GM15510 (cell line): Measurements from ENCODE around the gene AANAT.

Source experiments
- POLR2A ChIP-seq: IDR thresholded peaks from 3 replicates; pipeline ENCODE4 v1.6.1; 2011; ENCODE audit warnings: borderline replicate concordance; ENCODE audit not compliant: insufficient read length; ENCODE audit errors: extremely low read depth

AANAT gene

GRCh38 chr17:76484228-76484725 lies 16.9 kb downstream of the AANAT start:
- no peak for TF ChIP-seq POLR2A

DNA sequence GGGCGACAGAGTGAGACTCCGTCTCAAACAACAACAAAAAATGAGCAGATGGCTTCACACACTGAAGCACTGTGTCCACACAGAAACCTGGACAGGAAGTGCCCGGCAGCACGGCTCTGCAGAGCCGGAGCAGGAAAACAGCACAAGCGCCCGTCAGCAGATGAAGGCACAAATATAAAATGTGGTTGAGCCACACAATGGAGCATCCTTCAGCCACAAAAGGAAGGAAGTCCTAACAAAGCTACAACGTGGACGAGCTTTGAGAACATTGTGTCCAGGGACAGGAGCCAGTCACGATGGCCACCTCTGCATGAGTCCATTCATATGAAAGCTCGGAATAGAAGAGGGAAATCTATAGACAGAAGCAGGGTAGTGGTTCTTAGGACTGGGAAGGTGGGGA lies 18.2 kb downstream of the AANAT start:
- no peak for TF ChIP-seq POLR2A

DNA sequence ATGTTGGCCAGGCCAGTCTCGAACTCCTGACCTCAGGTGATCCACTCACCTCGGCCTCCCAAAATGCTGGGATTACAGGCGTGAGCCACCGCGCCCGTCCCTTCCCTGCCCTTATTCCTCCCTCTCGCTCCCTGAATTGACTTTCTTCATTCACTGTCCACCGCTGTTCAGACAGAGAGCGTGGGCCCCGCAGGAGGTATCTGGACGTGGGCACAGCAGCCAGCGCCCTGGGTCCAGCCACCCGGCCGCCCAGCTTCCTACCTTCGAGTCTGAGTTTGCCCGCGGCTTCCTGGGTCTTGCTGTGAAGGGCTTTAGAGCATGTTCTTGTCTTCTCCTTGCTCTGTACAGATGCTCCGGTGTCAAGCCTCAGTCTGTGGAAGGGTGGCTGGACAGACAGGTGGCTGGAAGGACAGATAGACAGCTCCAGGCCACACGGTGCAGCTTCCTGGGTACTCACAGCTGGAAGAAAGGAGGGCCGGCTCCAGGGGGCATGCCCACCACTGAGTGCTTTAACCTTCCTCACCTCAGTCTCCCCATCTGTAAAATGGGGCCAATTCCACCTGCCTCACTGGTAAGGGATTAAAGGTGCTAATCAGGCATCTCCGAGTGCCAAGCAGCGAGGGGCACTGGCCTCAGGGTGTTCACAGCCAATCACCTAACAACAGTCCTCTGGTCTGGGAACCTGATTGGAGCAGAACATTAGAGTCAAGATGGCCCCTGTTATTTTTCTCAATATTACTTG lies 20.2 kb downstream of the AANAT start:
- TF ChIP-seq POLR2A, result no peak

GRCh38 chr17:76490112-76490710 lies 22.8 kb downstream of the AANAT start:
- TF ChIP-seq POLR2A, result no peak

GRCh38 chr17:76491271-76492122 lies 24.1 kb downstream of the AANAT start:
- TF ChIP-seq POLR2A, result no peak

DNA sequence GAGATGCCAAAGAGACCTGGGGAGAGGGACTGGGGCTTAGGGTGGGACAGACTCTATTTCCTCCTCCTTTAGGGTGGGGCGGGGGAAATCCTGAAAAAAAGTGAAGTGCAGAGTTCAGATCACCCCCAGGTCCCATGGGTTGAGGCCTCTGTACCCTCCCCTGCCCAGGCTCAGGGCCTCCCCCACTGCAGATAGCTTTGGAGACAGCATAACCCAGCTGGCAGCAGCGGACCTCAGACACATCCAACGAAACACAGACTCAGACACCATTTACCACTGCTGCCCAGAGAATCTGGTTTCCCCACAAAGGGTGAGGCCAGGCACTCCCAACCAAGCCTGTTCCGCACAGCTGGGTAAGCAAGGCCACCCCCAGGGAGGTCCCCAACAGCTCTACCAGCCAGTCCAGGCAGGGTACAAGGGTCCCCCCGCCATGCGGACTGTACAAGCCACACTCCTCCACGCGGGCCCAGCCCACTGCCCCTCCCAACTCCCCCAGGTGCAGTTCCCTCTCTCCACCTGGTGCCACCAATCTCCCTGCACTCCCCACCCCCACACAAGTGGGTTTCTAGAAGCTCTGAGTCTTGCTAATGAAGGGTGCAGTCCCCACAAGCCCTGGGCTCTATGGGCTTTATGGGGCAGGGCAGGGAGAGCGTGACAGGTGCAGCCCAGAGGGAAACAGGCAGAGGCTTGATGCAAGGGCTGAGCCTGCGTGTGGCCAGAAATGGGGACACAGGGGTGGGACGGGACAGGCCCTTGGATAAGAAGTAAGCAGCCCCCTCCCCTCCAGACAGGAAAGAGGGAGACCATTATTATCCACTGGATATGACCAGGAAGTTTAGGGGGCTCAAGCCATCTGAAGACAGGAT lies 25.0 kb downstream of the AANAT start:
- peak; percentile 26 for TF ChIP-seq POLR2A

DNA sequence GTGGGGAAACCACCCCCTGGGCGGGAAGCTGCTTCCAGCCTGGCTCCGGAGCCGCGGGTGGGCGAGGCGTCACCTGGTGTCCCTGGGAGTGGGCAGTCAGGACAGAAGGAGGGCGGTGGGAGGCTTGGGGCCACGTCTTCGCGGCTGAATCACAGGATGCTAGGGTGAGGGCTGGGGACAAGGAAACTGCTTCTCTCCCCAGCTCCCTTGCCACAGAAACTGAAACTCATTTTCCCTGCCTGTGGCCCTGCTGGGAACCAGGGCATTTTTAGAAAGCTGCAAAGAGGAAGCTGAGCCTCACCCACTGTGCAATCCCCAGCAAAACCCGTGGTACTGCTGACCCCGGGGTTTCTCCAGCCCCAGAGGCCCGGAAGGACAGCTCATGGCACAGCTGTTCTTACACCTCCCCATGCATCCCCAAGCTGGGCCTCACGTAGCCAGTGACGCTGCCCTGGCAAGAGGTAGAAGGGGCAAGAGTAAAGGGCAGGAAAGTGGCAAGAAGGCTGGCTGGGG lies 25.6 kb downstream of the AANAT start:
- peak; percentile 27 for TF ChIP-seq POLR2A

DNA sequence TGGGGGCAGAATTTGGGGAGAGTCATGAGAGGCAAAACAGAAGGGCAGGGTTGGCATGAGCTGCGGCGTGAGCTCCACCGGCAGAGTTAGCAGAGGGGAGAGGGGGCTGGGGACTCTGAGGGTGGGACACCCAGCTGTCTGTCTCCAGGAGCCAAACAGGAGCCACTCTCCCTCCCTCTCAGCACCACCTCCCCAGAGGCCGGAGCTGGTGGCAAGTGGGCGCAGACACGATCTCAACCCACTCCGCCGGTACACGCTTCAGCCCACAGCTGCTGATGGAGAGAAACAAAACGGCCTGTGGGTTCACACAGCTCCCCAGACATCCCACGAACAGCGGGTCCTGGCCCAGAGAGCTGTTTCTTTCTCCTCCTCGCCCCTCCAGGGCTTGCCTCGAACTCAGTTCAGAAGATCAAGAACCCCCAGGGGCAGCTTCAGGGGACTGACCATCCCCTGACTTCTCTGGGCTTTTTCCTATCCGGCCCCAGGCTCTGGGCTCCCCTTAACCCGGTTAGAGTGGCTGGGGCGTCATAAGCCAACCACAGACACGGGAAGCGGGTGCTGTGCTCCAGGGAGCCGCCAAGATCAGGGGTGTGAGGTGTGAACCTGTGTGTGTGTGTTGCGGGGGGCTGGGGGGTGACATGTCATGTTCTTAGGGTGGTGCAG lies 26.2 kb downstream of the AANAT start:
- TF ChIP-seq POLR2A, result peak; percentile 9

DNA sequence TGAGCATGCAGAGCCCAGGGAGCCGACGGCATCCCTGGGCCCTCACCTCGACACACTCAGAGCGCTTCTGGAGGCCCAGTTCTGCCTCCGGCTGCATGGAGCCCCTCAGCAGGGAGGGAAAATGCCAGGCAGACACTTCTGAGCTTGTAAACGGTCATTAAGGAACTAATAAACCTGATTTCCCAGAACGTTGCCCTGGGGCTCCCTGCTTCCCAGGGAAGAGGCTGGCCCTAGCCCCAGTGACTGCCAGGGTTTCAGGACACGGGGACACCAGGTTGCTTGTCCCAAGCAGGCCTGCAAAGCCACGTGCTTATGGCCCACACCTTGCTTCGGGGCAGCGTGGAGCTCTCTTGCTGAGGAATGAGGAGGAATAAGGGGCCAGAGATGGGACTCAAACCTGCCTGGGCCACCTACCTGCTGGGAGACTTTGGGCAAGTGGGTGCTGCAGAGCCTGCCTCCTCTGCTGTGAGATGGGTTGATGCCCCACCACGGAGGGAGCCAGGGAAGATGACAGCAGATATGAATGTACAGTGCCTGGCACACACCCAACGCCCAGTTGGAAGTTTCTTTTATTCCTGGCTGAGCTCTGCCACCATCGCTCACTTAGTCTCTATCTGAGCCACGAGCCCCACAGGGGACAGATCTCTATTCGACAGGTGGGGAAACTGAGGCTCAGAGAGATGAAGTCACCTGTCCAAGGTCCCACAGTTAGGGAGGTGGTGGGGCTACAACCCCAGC lies 28.4 kb downstream of the AANAT start:
- no peak for TF ChIP-seq POLR2A

DNA sequence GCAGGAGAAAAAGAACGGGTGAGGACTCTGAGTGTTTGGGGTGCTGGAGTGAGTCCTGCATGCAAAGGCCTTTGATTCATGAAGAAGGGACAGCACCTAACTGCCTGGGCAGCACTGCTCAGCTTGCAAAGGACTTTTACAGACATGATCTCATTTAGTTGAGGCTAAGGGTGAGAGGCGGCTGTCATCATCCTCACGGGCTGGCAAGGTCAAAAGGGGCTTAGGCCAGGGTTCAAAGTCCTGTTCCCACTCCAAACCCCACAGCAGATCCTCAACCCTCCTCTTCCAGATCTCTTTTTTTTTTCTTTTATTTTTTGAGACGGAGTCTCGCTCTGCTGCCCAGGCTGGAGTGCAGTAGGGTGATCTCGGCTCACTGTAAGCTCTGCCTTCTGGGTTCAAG lies 29.1 kb downstream of the AANAT start:
- no peak for TF ChIP-seq POLR2A

DNA sequence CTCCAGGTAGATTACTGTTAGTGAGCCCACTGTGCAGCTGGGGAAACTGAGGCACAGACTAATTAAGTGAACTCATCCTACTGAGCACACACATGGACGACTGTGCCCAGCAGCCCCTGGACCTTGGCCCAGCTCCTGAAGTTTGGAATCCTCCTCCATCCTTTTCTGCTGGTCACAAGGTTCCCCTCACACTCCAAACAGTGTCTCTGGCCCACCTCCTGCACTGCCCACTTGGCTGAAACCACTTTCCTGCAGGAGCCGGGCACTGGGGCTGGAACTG lies 30.2 kb downstream of the AANAT start:
- TF ChIP-seq POLR2A, result no peak

DNA sequence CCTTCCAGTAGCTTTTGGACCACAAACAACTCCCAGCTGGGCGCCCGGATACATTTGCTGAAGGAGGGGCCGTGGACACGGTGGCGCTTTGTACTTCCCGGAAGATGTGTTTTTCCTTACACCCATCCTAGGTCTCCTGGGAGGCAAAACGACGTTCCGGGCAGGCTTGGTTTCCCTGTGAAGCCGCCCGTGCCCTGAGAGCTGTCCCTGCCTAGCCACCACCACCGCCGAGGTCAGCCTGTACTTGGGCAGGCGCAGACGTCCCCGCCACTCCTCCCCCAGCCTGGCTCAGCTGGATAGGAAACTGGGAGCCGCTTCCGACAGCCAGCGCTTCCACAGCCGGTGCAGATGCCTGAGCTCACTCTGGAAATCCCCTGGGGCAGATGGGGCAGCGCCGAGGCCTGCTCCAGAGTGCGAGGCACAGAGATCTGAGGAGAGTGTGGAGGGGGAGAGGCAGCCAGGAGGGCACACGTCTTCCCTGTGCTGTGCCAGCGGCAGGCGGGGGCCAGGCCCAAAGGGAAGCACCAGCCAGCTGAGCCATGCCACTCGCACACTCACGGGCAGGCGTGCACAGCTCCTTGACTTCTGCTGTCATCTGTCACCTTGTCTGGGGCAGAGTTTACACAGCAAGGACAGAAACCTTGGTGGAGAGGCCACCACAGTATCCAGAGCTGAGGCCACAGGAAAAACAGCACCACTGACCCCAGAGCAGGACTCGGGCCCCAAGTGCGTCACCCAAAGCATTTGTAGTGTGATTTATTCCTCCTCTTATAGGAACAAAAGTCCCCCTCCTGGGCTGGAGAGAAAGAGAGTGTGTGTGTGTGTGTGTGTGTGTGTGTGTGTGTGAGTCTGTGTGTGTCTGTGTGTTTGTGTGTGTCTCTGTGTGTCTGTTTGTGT lies 30.8 kb downstream of the AANAT start:
- TF ChIP-seq POLR2A, result no peak
